Caco-2 (cell line): ENCODE results near the gene MFSD6. TPM values are rescaled to one million over a fixed set of nuclear protein-coding genes. Genes with fewer than 3 reads are reported as not detected.

Experiments
- BruUV-seq: library from RNA; stranded (reverse); fragments of 400-500 nt; replicated peaks from 2 replicates; lab custom pipeline; 2021; lab: Mats Ljungman, UMichigan
- CTCF ChIA-PET: fragments of 300-600 bp; sonication (Branson Sonifier 250); formaldehyde crosslinking; loops from one replicate; lab custom pipeline; 2022; ENCODE audit warnings: antibody characterized with exemption; lab: Charles Lee
- POLR2A ChIA-PET: fragments of 300-600 bp; sonication (Branson Sonifier 250); formaldehyde crosslinking; loops from one replicate; lab custom pipeline; 2022; ENCODE audit warnings: antibody characterized with exemption; lab: Charles Lee
- DNase-seq, 2 experiments: peaks; one replicate each; pipeline versions ENCODE4 v3.0.0 to v3.0.0-alpha.2; 2020 to 2022
- H3K27me3 ChIP-seq: replicated peaks from 2 replicates; pipeline ENCODE4 v1.6.0; 2011; ENCODE audit warnings: low read length; ENCODE audit not compliant: control insufficient read depth, insufficient read depth
- H3K36me3 ChIP-seq: 2 replicates; pipeline ENCODE4 v1.5.1; 2011; ENCODE audit warnings: low read length; ENCODE audit not compliant: control insufficient read depth, insufficient read depth
- H3K4me1 ChIP-seq: fragments of 250-450 bp; sonication (Bioruptor Pico); 2 replicates; pipeline ENCODE4 v1.5.1; 2020; ENCODE audit warnings: mild to moderate bottlenecking
- H3K4me3 ChIP-seq: 2 replicates; pipeline ENCODE4 v1.5.1; 2011; ENCODE audit warnings: low read depth, mild to moderate bottlenecking, control low read depth, low read length
- H3K9me3 ChIP-seq: fragments of 250-450 bp; sonication (Bioruptor Pico); 2 replicates; pipeline ENCODE4 v1.5.1; 2020; ENCODE audit warnings: mild to moderate bottlenecking, moderate library complexity
- H3K27ac Mint-ChIP-seq: one replicate; pipeline ENCODE4 v1.8.0; 2022; ENCODE audit warnings: mixed read lengths; ENCODE audit not compliant: unreplicated experiment
- H3K27me3 Mint-ChIP-seq: one replicate; pipeline ENCODE4 v1.8.0; 2022; ENCODE audit warnings: mixed read lengths; ENCODE audit not compliant: insufficient read depth, unreplicated experiment
- H3K36me3 Mint-ChIP-seq: one replicate; pipeline ENCODE4 v1.8.0; 2022; ENCODE audit warnings: mild to moderate bottlenecking, mixed read lengths; ENCODE audit not compliant: insufficient read depth, unreplicated experiment
- H3K4me1 Mint-ChIP-seq: one replicate; pipeline ENCODE4 v1.8.0; 2022; ENCODE audit warnings: low read depth, mixed read lengths; ENCODE audit not compliant: unreplicated experiment
- H3K4me3 Mint-ChIP-seq: one replicate; pipeline ENCODE4 v1.8.0; 2022; ENCODE audit warnings: mild to moderate bottlenecking, moderate library complexity, mixed read lengths; ENCODE audit not compliant: unreplicated experiment
- H3K9me3 Mint-ChIP-seq: one replicate; pipeline ENCODE4 v1.8.0; 2022; ENCODE audit warnings: mixed read lengths; ENCODE audit not compliant: unreplicated experiment
- intact Hi-C: fragments of 100-400 bp; cut with micrococcal nuclease; formaldehyde crosslinking; loops from one replicate; pipeline ENCODE4 v1.10.0; 2022; ENCODE audit not compliant: unreplicated experiment
- total RNA-seq: library from RNA; stranded (reverse); gene quantifications from 2 replicates; pipeline ENCODE4 v1.2.3, GENCODE V29; 2022
- TF ChIP-seq, protein P1 (sequence below), 2 experiments: fragments of 200-600 bp in 1 of 2; IDR thresholded peaks; 1 replicate in 1 of 2; 2 replicates in 1 of 2; pipeline versions ENCODE4 v1.5.1 to v1.8.0; 2011 to 2022; ENCODE audit warnings: antibody characterized with exemption in 1 of 2, control low read depth in 1 of 2, inconsistent platforms in 1 of 2, low read depth in 1 of 2, low read length in 1 of 2, mild to moderate bottlenecking in 1 of 2, moderate library complexity in 1 of 2; ENCODE audit not compliant: insufficient read depth in 1 of 2, severe bottlenecking in 1 of 2, unreplicated experiment in 1 of 2

MFSD6 gene
- total RNA-seq, 1 experiment from 2014 or later = 11.1 TPM

DNA sequence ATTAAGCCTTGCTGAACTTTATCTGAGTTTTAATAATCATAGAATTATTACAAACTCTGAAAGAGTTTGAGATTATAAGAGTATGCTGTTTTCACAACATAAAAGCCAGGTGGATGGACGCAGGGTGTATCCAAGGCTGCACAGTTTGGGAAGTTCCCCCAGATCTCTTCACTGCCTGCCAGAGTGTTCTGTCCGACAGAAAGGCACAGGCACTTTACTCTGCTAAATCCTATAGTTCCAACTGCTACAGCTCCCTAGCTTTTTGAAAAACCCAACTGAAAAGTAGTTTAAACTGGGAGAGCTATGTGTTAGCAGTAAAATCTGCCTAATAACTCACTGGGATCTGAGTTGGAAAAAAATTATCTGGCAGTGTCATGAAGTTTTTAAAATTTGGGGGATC lies 38.0 kb downstream of the MFSD6 start:
- Mint-ChIP-seq H3K9me3 (no peaks in the 10 kb centered on the region), H3K27ac (no peak overlapping the region), H3K4me1 (no peaks in the 10 kb centered on the region), H3K36me3 (no peaks in the 10 kb centered on the region), H3K27me3 (no peaks in the 10 kb centered on the region), H3K4me3 (no peak overlapping the region)
- ChIA-PET CTCF (no interaction called here), POLR2A (no interaction called here)
- H3K9me3 ChIP-seq = no peaks in the 10 kb centered on the region
- intact Hi-C loops = no loop called here
- TF ChIP-seq, protein P1, sequence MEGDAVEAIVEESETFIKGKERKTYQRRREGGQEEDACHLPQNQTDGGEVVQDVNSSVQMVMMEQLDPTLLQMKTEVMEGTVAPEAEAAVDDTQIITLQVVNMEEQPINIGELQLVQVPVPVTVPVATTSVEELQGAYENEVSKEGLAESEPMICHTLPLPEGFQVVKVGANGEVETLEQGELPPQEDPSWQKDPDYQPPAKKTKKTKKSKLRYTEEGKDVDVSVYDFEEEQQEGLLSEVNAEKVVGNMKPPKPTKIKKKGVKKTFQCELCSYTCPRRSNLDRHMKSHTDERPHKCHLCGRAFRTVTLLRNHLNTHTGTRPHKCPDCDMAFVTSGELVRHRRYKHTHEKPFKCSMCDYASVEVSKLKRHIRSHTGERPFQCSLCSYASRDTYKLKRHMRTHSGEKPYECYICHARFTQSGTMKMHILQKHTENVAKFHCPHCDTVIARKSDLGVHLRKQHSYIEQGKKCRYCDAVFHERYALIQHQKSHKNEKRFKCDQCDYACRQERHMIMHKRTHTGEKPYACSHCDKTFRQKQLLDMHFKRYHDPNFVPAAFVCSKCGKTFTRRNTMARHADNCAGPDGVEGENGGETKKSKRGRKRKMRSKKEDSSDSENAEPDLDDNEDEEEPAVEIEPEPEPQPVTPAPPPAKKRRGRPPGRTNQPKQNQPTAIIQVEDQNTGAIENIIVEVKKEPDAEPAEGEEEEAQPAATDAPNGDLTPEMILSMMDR (IDR thresholded peaks at IDR 0.05; ENCODE audit: insufficient read depth in 1 of 2, low read depth in 1 of 2, low read length in 1 of 2, severe bottlenecking in 1 of 2, unreplicated experiment in 1 of 2) = no peak
- no TSS peak for BruUV-seq
- no peak for DNase-seq
- no peaks in the 10 kb centered on the region for H3K27me3 ChIP-seq
- H3K36me3 ChIP-seq = no peaks in the 10 kb centered on the region
- no peaks in the 10 kb centered on the region for H3K4me1 ChIP-seq
- H3K4me3 ChIP-seq = no peak overlapping the region

DNA sequence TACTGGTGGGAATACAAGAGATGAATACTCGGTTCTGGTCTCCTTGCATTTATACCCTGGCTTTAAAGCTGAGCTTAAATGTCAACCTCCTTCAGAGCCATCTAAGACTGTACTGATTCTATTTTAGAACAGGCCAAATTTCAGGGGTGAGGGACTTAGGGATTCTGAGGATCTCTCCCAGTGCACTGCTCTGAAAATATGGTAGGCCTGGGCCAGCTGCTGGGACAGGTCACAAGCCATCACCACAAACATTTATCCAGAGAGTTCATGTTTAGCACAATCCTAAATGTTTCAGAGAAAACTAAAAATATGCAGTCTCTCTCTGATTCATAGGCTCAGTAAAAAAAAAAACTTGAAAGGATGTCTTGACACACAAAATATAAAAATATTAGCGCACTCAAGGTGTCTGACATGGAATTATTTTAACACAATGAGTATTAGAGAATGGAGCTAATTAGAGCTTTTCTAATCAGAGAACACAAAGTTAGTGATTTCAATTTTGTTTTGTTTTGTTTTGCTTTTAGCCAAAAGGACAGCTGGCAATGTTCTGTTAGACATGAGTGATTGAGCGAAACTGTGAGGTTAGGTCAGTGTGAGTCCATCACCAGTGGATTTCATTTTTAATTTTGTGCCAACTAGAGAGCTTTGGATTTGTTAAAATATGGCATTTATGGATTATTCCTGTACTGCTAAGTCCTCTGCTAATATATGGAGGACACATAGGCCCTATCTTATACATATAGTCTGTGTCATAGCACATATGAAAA lies 38.8 kb downstream of the MFSD6 start:
- DNase-seq = no peak
- CTCF ChIA-PET = interaction anchor here (0.7 kb wide), 1 partner anchor 54 kb away, joined by 3 read pairs; no protein-coding TSS in a partner anchor
- POLR2A ChIA-PET = no interaction called here
- Mint-ChIP-seq H3K27me3 (no peaks in the 10 kb centered on the region), H3K9me3 (no peaks in the 10 kb centered on the region), H3K4me3 (no peak overlapping the region), H3K27ac (no peak overlapping the region), H3K36me3 (no peaks in the 10 kb centered on the region), H3K4me1 (no peaks in the 10 kb centered on the region)
- no peaks in the 10 kb centered on the region for H3K9me3 ChIP-seq
- TF ChIP-seq, protein P1 (IDR thresholded peaks at IDR 0.05; ENCODE audit: insufficient read depth in 1 of 2, low read depth in 1 of 2, low read length in 1 of 2, severe bottlenecking in 1 of 2, unreplicated experiment in 1 of 2) = no peak
- no TSS peak for BruUV-seq
- no peak overlapping the region for H3K4me3 ChIP-seq
- H3K36me3 ChIP-seq = no peaks in the 10 kb centered on the region
- H3K4me1 ChIP-seq = no peaks in the 10 kb centered on the region
- H3K27me3 ChIP-seq = no peaks in the 10 kb centered on the region
- intact Hi-C loops = no loop called here

- ChIA-PET POLR2A (no interaction called here), CTCF (no interaction called here)
- Histone ChIP-seq H3K27me3 (no peaks in the 10 kb centered on the region), H3K36me3 (no peaks in the 10 kb centered on the region), H3K4me3 (no peak overlapping the region), H3K9me3 (no peaks in the 10 kb centered on the region), H3K4me1 (no peaks in the 10 kb centered on the region)
- BruUV-seq = no TSS peak
- Mint-ChIP-seq H3K27me3 (no peaks in the 10 kb centered on the region), H3K27ac (no peak overlapping the region), H3K4me3 (no peak overlapping the region), H3K9me3 (no peaks in the 10 kb centered on the region), H3K4me1 (no peaks in the 10 kb centered on the region), H3K36me3 (no peaks in the 10 kb centered on the region)
- DNase-seq = no peak
- TF ChIP-seq, protein P1 (IDR thresholded peaks at IDR 0.05; ENCODE audit: insufficient read depth in 1 of 2, low read depth in 1 of 2, low read length in 1 of 2, severe bottlenecking in 1 of 2, unreplicated experiment in 1 of 2) = no peak
- intact Hi-C loops = no loop called here
These were observed 39.6 kb downstream of the MFSD6 start for GRCh38 chr2:190447766-190448165.
